GM12891 (cell line): ENCODE measurements around the gene AXIN1.
"Not testable (repeated sequence)": the region's sequence is repeated elsewhere in the genome, so short reads cannot be mapped to it uniquely, and the experiment has no call there.

Experiments
- DNase-seq: peaks from one replicate; pipeline ENCODE4 v3.0.0; 2011; ENCODE audit warnings: low spot score; ENCODE audit not compliant: insufficient read length
- FAIRE-seq: peaks from 2 replicates; lab custom pipeline; 2011; peaks lifted over from hg19 to GRCh38; lab: Jason Lieb, UNC
- PAX5 ChIP-seq: IDR thresholded peaks from 2 replicates; pipeline ENCODE4 v1.6.1; 2011; ENCODE audit warnings: low read length, moderate library complexity, mild to moderate bottlenecking; ENCODE audit not compliant: insufficient read depth, severe bottlenecking
- POLR2A ChIP-seq: IDR thresholded peaks from 2 replicates; pipeline ENCODE4 v1.6.1; 2011; ENCODE audit warnings: low read depth, low read length, control low read depth
- POLR2AphosphoS5 ChIP-seq: IDR thresholded peaks from 2 replicates; pipeline ENCODE4 v1.6.1; 2011; ENCODE audit warnings: low read depth, low read length, control low read depth
- POU2F2 ChIP-seq: IDR thresholded peaks from 2 replicates; pipeline ENCODE4 v1.6.1; 2011; ENCODE audit warnings: low read depth, mild to moderate bottlenecking, control low read depth, low read length, moderate library complexity
- SPI1 ChIP-seq: IDR thresholded peaks from 2 replicates; pipeline ENCODE4 v1.6.1; 2011; ENCODE audit warnings: low read depth, low read length, control low read depth
- TAF1 ChIP-seq: IDR thresholded peaks from 2 replicates; pipeline ENCODE4 v1.6.1; 2011; ENCODE audit warnings: low read depth, low read length, control low read depth

AXIN1 gene

DNA sequence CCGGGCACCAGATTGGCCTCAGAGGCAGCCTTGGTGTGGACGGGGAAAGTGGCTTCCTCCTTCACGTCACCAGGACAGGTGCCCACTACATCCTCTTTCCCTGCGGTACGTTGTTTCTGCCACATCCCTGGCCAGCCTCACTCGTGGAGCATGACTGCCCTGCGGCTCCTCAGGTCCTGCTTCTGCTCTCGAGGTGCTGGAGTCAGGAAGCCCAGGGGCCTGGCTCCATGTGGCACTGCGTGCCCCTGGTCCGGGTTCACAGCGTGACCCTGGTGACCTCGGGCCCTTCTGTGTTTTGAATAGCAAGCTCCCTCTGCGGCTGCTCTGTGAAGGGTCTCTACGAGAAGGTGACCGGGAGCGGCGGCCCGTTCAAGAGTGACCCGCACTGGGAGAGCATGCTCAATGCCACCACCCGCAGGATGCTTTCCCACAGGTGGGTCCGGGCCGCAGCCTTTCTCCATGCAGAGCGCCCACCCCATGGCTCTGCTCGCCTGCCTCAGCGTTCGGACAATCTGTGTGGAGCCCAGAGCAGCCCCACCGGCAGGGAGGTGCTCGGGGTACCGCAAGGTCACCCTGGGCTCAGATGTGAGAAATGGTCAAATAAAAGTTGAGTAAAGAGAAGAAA is 90.3 kb downstream of the AXIN1 start:
- FAIRE-seq (no peak), DNase-seq (no peak)
- TF ChIP-seq POLR2A (no peak), PAX5 (no peak), TAF1 (no peak), SPI1 (no peak)

- DNase-seq (no peak), FAIRE-seq (no peak)
- TF ChIP-seq POLR2AphosphoS5 (no peak), POLR2A (no peak), POU2F2 (no peak), PAX5 (no peak), SPI1 (no peak), TAF1 (no peak)
Observed at GRCh38 chr16:261031-261691, 91.4 kb downstream of the AXIN1 start.

DNA sequence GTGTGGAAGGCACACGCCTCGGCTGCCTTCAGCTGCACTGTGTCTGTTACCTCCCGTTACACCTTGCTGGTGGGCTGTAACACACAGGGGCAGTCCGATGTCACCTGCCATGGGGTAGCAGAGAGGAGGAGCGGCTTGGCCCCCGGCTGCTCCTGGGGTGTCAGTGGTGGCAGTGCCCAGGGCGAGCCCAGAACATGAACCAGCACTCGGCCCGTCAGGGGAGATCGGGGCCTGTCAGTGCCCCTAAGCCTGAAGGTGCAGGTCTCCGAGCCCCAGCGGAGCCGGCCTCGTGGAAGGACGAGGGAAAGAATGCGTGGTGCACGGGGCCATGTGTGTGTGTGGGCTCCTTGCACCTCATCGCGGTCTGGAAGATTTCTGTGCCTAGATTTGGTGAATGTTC is 92.2 kb downstream of the AXIN1 start:
- no peak for FAIRE-seq
- no peak for DNase-seq
- TF ChIP-seq POLR2A (no peak), POLR2AphosphoS5 (no peak), SPI1 (no peak), PAX5 (no peak), TAF1 (no peak), POU2F2 (no peak)

DNA sequence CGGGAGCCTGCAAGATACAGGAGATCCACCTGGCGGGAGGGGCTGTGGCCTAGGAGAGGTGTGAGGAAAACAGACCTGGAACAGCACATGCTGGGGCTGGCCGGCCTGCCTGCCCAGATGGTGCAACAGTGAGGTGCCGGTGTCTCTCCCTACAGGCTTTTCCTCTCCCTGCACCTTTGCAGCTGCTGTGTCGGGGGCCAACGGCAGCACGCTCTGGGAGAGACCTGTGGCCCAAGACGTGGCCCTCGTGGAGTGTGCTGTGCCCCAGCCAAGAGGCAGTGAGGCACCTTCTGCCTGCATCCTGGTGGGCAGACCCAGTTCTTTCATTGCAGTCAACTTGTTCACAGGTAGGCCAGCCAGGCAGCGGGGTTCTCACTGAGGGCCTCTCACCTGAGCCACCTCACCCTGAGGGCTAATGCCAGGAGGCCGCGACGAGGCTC is 92.7 kb downstream of the AXIN1 start:
- TF ChIP-seq POLR2AphosphoS5 (no peak), PAX5 (no peak), POLR2A (no peak), POU2F2 (no peak), SPI1 (no peak), TAF1 (no peak)
- DNase-seq (no peak), FAIRE-seq (no peak)

GRCh38 chr16:259226-259625 is 93.3 kb downstream of the AXIN1 start:
- DNase-seq (no peak), FAIRE-seq (no peak)
- TF ChIP-seq PAX5 (no peak), POLR2AphosphoS5 (no peak), SPI1 (no peak), TAF1 (no peak), POU2F2 (no peak), POLR2A (no peak)

GRCh38 chr16:258091-258490 is 94.4 kb downstream of the AXIN1 start:
- not testable (repeated sequence) for DNase-seq, FAIRE-seq

- FAIRE-seq (no peak), DNase-seq (no peak)
- no peak for TF ChIP-seq POLR2AphosphoS5
Observed at GRCh38 chr16:255183-255582, 97.3 kb downstream of the AXIN1 start.

DNA sequence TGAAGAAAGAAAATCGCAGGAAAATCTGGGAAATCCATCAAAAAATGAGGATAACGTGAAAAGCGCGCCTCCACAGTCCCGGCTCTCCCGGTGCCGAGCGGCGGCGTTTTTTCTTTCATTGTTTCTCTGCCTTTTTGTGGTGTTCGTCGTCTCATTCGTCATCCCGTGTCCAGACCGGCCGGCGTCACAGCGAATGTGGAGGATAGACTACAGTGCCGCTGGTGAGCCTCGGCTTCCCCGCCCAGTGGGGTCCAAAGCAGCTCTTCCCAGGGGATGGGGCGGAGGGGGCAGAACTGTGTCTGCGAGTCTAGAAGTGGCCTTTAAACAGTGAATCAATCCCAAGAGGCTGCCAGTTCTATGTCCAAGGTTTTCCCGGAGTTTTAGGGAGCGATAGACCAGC is 98.1 kb downstream of the AXIN1 start:
- no peak for DNase-seq
- no peak for FAIRE-seq
- no peak for TF ChIP-seq POLR2A
- TF ChIP-seq SPI1: no peak
- no peak for TF ChIP-seq POU2F2
- no peak for TF ChIP-seq PAX5
- no peak for TF ChIP-seq POLR2AphosphoS5
- TF ChIP-seq TAF1: no peak

GRCh38 chr16:253833-254232 is 98.7 kb downstream of the AXIN1 start:
- TF ChIP-seq TAF1: no peak
- no peak for TF ChIP-seq POLR2A
- TF ChIP-seq PAX5: no peak
- no peak for TF ChIP-seq SPI1
- TF ChIP-seq POLR2AphosphoS5: no peak
- no peak for TF ChIP-seq POU2F2
- FAIRE-seq: peak; percentile 76
- peak; percentile 27 for DNase-seq
